GM12864 (cell line): ENCODE results near the gene ZNF296.

Source experiments
- DNase-seq: peaks from one replicate; pipeline ENCODE4 v3.0.0-alpha.2; 2011; ENCODE audit warnings: low read depth
- H3K4me3 ChIP-seq: 2 replicates; pipeline ENCODE4 v1.5.1; 2011; ENCODE audit warnings: mild to moderate bottlenecking, low read depth, low read length, control low read depth
- TF ChIP-seq, protein P1 (sequence below): IDR thresholded peaks from 2 replicates; pipeline ENCODE4 v1.5.1; 2011; ENCODE audit warnings: low read depth, mild to moderate bottlenecking, moderate library complexity, low read length, control low read depth, inconsistent platforms; ENCODE audit errors: missing control alignments

ZNF296 gene

DNA sequence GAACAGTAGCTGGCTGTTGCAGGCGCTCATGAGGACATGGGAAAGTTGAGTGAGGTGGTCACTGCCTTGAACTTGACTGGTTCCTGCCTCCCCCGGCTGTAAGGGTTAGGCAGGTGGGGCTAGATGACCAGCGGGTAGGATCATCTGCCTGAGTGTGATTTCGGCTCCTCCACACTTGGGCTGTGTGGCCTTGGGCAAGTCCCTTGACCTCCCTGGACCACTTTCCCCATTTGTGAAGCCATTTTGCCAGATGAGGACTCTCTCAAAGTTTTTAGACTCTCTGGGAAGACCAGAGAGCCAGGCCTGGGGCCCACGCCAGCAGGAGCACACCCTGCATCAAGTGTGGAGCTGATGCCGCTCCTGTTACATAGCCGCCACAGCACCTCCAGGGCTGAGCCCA is 26.2 kb upstream of the ZNF296 start:
- no peak for DNase-seq
- no peak overlapping the region for H3K4me3 ChIP-seq
- TF ChIP-seq, protein P1, sequence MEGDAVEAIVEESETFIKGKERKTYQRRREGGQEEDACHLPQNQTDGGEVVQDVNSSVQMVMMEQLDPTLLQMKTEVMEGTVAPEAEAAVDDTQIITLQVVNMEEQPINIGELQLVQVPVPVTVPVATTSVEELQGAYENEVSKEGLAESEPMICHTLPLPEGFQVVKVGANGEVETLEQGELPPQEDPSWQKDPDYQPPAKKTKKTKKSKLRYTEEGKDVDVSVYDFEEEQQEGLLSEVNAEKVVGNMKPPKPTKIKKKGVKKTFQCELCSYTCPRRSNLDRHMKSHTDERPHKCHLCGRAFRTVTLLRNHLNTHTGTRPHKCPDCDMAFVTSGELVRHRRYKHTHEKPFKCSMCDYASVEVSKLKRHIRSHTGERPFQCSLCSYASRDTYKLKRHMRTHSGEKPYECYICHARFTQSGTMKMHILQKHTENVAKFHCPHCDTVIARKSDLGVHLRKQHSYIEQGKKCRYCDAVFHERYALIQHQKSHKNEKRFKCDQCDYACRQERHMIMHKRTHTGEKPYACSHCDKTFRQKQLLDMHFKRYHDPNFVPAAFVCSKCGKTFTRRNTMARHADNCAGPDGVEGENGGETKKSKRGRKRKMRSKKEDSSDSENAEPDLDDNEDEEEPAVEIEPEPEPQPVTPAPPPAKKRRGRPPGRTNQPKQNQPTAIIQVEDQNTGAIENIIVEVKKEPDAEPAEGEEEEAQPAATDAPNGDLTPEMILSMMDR: no peak

DNA sequence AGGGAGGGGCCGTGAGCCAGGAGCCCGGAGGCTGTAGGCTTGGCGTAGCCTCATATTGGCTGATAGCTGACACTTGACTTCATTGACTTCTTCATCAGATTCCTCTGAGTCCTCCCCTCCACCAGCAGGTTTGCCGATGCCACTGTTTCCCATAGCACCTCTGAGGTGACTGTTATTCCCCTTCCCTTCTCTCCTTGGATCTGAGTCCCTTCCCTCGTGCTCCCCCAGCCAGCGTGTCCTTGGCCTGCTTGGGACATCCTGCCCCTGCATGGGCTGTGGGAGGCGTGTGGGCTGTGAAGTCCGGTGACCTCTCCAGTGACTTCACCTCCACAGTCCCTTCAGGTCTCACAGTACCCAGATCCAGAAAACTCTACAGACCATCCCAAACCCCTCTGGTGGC is 25.5 kb upstream of the ZNF296 start:
- no peak for DNase-seq

DNA sequence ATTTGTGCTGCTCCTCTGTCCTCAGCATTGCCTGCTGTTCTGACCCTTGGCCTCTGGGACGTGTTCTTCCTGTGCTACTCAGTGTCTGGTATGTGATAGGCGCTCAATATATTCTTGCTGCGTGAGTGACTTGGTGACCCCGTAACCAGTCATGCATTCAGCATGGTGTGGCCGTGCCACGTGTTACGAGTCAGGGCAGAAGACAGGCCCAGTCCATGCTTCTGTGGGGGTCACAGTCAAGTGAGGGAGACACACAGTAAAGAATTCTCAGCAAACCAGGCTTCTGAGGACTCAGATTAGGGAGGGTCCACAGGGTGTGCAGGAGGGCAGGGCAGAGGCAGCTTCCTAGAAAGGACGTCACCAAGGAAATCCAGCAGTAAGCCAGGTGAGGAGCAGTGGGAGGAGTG is 24.6 kb upstream of the ZNF296 start:
- DNase-seq: no peak
- TF ChIP-seq, protein P1: no peak
- no peak overlapping the region for H3K4me3 ChIP-seq

More for the DNA sequence above, 25.5 kb upstream of the ZNF296 start:
- TF ChIP-seq, protein P1: no peak
- no peak overlapping the region for H3K4me3 ChIP-seq

DNA sequence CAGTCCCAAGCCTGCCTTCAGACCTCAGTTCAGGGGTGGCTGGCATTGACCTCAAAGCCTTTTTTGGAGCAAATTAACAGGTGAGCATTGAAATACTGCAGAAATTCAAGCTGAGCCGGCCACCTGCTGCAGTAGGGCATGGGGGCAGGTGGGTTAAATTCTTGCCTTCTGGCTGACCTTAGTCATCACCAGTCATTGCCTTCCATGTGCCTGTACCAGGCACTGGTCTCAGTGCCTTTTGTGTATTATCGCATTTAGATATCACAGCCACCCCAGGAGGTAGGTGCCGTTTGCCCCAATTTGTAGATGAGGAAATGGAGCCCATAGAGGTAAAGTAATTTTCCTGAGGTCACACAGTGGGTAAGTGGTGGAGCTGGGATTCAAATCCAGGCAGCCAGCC is 23.9 kb upstream of the ZNF296 start:
- H3K4me3 ChIP-seq: no peak overlapping the region
- no peak for DNase-seq
- TF ChIP-seq, protein P1: no peak

DNA sequence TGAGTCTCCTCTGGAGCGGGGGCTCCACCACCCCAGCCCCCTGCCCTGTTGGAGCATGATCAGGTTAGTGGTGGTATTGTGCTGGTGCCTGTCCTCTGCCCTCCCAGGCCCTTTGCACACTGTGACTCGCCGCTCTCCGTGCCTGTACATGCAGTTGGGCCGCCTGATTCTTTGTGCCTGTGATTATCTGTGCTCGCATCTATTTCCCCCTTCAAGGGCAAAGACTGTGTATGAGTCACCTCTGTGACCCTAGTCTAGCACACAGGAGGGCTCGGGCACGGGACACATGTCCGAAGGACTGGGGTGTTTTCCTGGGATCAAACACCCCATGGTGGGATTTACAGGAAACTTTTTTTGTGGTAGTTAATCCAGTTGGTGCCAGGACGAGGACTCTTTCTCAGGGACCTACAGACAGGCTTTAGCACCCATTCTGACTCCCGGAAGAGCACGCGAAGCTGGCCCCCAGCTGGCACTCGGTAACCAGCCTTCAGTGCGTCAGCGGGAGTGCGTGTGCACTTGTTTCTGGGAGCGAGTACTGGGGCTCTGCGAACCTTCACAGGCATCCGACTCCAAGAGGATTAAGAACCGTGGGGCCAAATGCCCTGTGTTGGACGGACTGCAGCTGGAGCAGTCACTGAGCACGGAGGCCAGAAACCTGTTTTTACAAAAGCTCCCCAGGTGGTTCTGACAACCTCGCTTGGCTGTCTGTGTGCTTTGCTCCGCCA is 23.4 kb upstream of the ZNF296 start:
- TF ChIP-seq, protein P1: no peak
- DNase-seq: no peak
- no peak overlapping the region for H3K4me3 ChIP-seq

DNA sequence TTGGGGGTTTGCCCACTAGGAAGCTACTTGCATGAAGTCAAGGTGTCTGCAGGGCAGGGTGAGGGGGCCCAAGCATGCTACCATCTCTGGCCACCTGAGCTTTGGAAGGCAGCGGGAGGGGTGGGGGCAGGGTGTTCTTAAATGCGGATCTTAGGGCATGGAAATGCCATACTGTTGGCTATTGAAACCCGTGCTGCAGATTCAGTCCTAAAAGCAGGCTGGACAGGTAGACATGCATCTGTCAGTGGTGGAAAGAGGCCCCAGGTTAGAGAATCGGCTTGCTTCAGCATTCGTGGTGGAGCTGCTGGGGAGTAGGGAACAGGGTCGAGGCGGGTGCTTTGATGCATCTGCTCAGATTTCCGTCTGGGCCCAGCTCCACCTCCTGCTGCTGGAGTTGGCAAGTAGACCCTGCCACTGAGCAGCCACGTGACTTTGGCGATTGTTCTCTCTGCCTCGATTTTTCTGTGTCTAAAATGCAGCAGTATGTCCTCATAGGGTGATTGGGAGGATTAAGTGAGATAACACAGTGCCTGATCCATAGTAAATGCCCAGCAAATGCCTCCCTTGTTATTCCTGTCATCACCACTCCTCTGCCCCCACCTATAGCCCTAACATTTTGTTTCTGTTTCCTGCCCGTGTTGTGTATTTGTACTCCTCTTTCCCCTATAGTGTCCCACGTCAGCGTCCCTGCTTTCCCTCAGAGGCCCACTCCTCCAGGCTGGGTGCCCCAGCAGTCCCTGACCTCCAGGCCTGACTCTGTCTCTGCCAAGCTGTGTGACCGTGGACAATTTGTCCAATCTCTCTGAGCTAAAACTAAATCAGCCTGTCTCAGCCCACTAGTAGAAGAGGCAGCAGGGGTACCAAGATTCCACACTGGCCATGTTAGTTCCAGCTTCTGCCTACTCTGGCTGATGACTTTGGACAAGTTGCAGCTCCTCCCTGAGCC is 22.5 kb upstream of the ZNF296 start:
- no peak for DNase-seq
- H3K4me3 ChIP-seq: no peak overlapping the region
- TF ChIP-seq, protein P1: no peak
